PC-9 (cell line): ENCODE measurements around the gene CAVIN3. TPM values are rescaled to one million over a fixed set of nuclear protein-coding genes. Genes with fewer than 3 reads are reported as not detected.

Source experiments
- BruUV-seq: library from RNA; stranded (reverse); fragments of 400-500 nt; replicated peaks from 2 replicates; lab custom pipeline; 2021; lab: Mats Ljungman, UMichigan
- CTCF ChIA-PET: fragments of 300-600 bp; sonication (Branson Sonifier 250); formaldehyde crosslinking; loops from one replicate; lab custom pipeline; 2022; ENCODE audit warnings: antibody characterized with exemption; lab: Charles Lee
- POLR2A ChIA-PET: fragments of 300-600 bp; sonication (Branson Sonifier 250); formaldehyde crosslinking; loops from one replicate; lab custom pipeline; 2022; ENCODE audit warnings: antibody characterized with exemption; ENCODE audit not compliant: unreplicated experiment; lab: Charles Lee
- DNase-seq, 2 experiments: peaks; one replicate each; pipeline versions ENCODE4 v3.0.0 to v3.0.0-alpha.2; 2015 to 2022; ENCODE audit warnings: mixed read lengths in 1 of 2
- H2AFZ ChIP-seq: fragments of 200-600 bp; sonication (generic); 2 replicates; pipeline ENCODE4 v1.8.1; 2017; ENCODE audit warnings: antibody characterized with exemption
- H3F3A ChIP-seq: fragments of 200-600 bp; sonication (generic); 2 replicates; pipeline ENCODE4 v1.8.1; 2017; ENCODE audit warnings: antibody characterized with exemption, mild to moderate bottlenecking, low read depth; ENCODE audit not compliant: insufficient read depth
- H3K27ac ChIP-seq: fragments of 200-600 bp; sonication (generic); 2 replicates; pipeline ENCODE4 v1.6.1; 2016; ENCODE audit warnings: mixed run types
- H3K27me3 ChIP-seq: fragments of 200-600 bp; sonication (generic); 2 replicates; pipeline ENCODE4 v1.6.1; 2016; ENCODE audit warnings: low read depth, mixed run types; ENCODE audit not compliant: insufficient read depth
- H3K36me3 ChIP-seq: fragments of 200-600 bp; sonication (generic); 2 replicates; pipeline ENCODE4 v1.6.1; 2016; ENCODE audit warnings: low read depth, mixed run types
- H3K4me1 ChIP-seq: fragments of 200-600 bp; sonication (generic); replicated peaks from 2 replicates; pipeline ENCODE4 v1.6.1; 2016; ENCODE audit warnings: mixed run types; ENCODE audit not compliant: insufficient read depth
- H3K4me2 ChIP-seq: fragments of 200-600 bp; sonication (generic); 2 replicates; pipeline ENCODE4 v1.6.1; 2017; ENCODE audit warnings: mixed run types
- H3K4me3 ChIP-seq: fragments of 200-600 bp; sonication (generic); 2 replicates; pipeline ENCODE4 v1.6.1; 2016; ENCODE audit warnings: mixed run types
- H3K79me2 ChIP-seq: fragments of 200-600 bp; sonication (generic); 2 replicates; pipeline ENCODE4 v1.6.1; 2017; ENCODE audit warnings: low read depth, mixed run types
- H3K9me2 ChIP-seq: fragments of 200-600 bp; sonication (generic); 2 replicates; pipeline ENCODE4 v1.8.1; 2017; ENCODE audit warnings: mild to moderate bottlenecking; ENCODE audit not compliant: insufficient read depth
- H3K9me3 ChIP-seq: fragments of 200-600 bp; sonication (generic); 2 replicates; pipeline ENCODE4 v1.8.1; 2016; ENCODE audit warnings: low read depth; ENCODE audit not compliant: insufficient read depth
- H4K20me1 ChIP-seq: fragments of 200-600 bp; sonication (generic); 2 replicates; pipeline ENCODE4 v1.8.1; 2017; ENCODE audit not compliant: insufficient read depth
- EZH2 ChIP-seq: fragments of 200-600 bp; sonication (generic); IDR thresholded peaks from 2 replicates; pipeline ENCODE4 v1.8.0; 2017; ENCODE audit warnings: antibody characterized with exemption, low read depth
- intact Hi-C: fragments of 100-400 bp; cut with micrococcal nuclease; formaldehyde crosslinking; loops from one replicate; pipeline ENCODE4 v1.10.0; 2022; ENCODE audit not compliant: unreplicated experiment
- total RNA-seq: library from RNA; stranded (reverse); gene quantifications from 2 replicates; pipeline ENCODE4 v1.2.3, GENCODE V29; 2021
- TF ChIP-seq, protein P1 (sequence below): fragments of 200-600 bp; sonication (generic); conservative IDR thresholded peaks from 2 replicates; pipeline ENCODE4 v1.6.1; 2017; ENCODE audit warnings: mixed run types, antibody characterized with exemption, mild to moderate bottlenecking, moderate library complexity

Gene CAVIN3
- total RNA-seq, 1 experiment from 2014 or later: 26.0 TPM

DNA sequence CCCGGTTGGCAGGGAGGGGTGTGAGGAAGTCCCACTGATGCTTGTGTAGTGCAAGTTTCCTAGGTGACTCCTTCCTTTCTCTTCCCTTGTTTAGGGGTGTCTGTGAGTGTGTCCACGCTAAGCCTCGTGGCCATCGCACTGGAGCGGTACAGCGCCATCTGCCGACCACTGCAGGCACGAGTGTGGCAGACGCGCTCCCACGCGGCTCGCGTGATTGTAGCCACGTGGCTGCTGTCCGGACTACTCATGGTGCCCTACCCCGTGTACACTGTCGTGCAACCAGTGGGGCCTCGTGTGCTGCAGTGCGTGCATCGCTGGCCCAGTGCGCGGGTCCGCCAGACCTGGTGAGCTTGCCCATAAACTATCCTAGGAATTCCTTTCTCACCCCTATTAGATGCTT lies 50.3 kb downstream of the CAVIN3 start:
- no peak for DNase-seq
- Histone ChIP-seq H3K27me3 (peaks cover 11% of the 10 kb centered on the region; the same call in 1 of the 2 replicates), H3K27ac (no peak overlapping the region), H3K36me3 (no peaks in the 10 kb centered on the region), H3K9me3 (no peaks in the 10 kb centered on the region), H3F3A (no peaks in the 10 kb centered on the region), H3K4me1 (no peaks in the 10 kb centered on the region), H3K4me3 (no peak overlapping the region), H3K9me2 (no peaks in the 10 kb centered on the region), H3K79me2 (no peaks in the 10 kb centered on the region), H3K4me2 (no peak overlapping the region), H4K20me1 (no peaks in the 10 kb centered on the region), H2AFZ (no peak overlapping the region)
- ChIA-PET CTCF (no interaction called here), POLR2A (no interaction called here)
- BruUV-seq: no TSS peak
- intact Hi-C loops: no loop called here
- TF ChIP-seq, protein P1, sequence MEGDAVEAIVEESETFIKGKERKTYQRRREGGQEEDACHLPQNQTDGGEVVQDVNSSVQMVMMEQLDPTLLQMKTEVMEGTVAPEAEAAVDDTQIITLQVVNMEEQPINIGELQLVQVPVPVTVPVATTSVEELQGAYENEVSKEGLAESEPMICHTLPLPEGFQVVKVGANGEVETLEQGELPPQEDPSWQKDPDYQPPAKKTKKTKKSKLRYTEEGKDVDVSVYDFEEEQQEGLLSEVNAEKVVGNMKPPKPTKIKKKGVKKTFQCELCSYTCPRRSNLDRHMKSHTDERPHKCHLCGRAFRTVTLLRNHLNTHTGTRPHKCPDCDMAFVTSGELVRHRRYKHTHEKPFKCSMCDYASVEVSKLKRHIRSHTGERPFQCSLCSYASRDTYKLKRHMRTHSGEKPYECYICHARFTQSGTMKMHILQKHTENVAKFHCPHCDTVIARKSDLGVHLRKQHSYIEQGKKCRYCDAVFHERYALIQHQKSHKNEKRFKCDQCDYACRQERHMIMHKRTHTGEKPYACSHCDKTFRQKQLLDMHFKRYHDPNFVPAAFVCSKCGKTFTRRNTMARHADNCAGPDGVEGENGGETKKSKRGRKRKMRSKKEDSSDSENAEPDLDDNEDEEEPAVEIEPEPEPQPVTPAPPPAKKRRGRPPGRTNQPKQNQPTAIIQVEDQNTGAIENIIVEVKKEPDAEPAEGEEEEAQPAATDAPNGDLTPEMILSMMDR: no peak
- TF ChIP-seq EZH2: no peak

Other genes with a start within 250 kb of the CAVIN3 start
- gene OR56B4, start 212.8 kb downstream of the CAVIN3 start, total RNA-seq: not detected in 2 replicates
- gene OR52B2, start 150.2 kb downstream of the CAVIN3 start, total RNA-seq: not detected in 2 replicates
- gene OR52W1, start 121.3 kb downstream of the CAVIN3 start, total RNA-seq: not detected in 2 replicates
- gene C11orf42, start 114.9 kb downstream of the CAVIN3 start, total RNA-seq: not detected in 2 replicates
- gene FHIP1B, start 85.9 kb downstream of the CAVIN3 start, total RNA-seq: 21.5 and 22.7 TPM in 2 replicates
- 0.20 TPM in 1 of 2 replicates, not detected in the other for gene CNGA4, start 81.4 kb downstream of the CAVIN3 start, total RNA-seq
- gene CCKBR, start 60.7 kb downstream of the CAVIN3 start, total RNA-seq: not detected in 2 replicates
- 7.2 and 9.2 TPM in 2 replicates for gene SMPD1, start 70.0 kb upstream of the CAVIN3 start, total RNA-seq
- 0.90 and 1.4 TPM in 2 replicates for gene APBB1, start 98.6 kb upstream of the CAVIN3 start, total RNA-seq
- 0.68 TPM in 1 of 2 replicates, not detected in the other for gene HPX, start 120.5 kb upstream of the CAVIN3 start, total RNA-seq
- gene TRIM3, start 153.4 kb upstream of the CAVIN3 start, total RNA-seq: 7.1 and 9.0 TPM in 2 replicates
- gene ARFIP2, start 160.8 kb upstream of the CAVIN3 start, total RNA-seq: 42.7 and 49.5 TPM in 2 replicates
- 18.5 and 22.3 TPM in 2 replicates for gene TIMM10B, start 161.0 kb upstream of the CAVIN3 start, total RNA-seq
- gene DNHD1, start 176.8 kb upstream of the CAVIN3 start, total RNA-seq: 13.9 and 14.0 TPM in 2 replicates